DMS 273 treated with DMSO at 0.1 percent for 48 hours (cell line): ENCODE data around the gene SPATA16.
"Not testable (repeated sequence)": the region's sequence is repeated elsewhere in the genome, so short reads cannot be mapped to it uniquely, and the experiment has no call there.

ENCODE experiments used
- DNase-seq: peaks from one replicate; lab custom pipeline; 2025; lab: John Stamatoyannopoulos, UW

Gene SPATA16

DNA sequence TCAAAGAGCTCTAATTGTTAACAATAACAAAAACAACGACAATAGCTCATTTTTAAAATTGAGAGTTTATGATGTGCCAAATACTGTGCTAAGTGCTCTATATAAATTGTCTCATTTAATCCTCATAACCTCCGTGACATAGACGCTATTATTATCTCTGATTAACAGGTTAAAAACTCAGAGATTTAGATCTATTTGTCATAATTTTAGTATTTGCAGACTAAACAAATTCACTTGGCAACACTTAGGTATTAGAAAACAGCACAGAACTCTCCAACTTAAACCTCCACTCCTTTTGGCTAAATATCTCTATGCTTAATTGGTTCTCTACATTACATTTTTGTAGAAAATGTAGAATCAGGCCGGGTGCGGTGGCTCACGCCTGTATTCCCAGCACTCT, 136.4 kb downstream of the SPATA16 start:
- no peak for DNase-seq

DNA sequence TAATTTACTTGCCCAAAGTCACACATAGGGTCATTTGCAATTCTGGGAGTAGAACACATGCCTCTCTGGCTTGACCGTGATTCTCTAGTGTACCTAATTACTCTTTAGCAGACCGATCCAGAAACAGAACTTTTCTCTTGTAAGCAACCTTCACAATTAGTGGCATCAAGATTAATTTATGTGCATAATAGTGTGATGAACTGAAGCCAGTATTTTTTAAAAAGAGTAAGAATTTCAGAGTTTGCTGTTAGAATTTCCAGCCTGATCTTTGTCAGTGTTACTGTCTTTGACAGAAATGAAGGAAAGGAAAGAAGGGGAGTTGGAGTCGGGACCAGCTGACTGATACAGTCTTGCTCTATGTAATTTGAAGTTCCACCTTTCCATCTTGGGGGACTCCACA, 137.1 kb downstream of the SPATA16 start:
- no peak for DNase-seq

DNA sequence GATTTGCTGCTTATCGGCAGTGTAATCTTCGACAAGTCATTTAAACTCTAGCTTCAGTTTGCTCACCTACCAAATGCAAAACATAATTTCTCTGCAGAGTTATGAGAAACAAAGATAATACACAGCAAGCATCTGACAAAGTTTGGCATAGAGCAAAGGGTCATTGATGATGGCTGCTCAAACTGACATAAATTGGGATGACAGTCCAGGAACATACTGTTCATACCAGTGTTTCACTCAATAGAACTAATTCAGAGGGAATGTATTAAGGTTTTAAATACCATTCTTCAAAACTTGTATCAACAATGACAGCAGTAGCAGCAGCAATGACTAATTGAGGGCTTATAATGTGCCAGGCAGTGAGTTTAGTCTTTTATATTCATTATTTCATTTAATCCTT, 137.6 kb downstream of the SPATA16 start:
- no peak for DNase-seq

DNA sequence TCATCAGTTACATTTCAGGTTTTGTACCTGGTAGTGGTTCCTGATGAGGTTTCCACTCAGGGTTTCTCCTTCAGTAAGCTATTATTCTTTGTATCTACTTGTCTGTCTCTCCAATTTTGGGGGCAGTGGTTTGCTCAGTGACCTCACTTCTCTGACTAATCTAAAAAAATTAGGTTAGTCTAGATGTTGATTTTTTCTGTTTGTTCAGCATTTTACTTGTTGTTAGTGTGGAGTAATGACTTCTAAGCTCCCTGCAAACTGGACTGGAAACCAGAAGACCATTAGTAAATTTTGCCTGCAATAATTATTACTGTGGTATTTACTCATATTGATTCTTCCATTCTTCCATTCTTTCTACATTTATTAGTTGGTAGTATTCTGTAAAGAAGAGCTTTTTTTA, 139.4 kb downstream of the SPATA16 start:
- DNase-seq = no peak

DNA sequence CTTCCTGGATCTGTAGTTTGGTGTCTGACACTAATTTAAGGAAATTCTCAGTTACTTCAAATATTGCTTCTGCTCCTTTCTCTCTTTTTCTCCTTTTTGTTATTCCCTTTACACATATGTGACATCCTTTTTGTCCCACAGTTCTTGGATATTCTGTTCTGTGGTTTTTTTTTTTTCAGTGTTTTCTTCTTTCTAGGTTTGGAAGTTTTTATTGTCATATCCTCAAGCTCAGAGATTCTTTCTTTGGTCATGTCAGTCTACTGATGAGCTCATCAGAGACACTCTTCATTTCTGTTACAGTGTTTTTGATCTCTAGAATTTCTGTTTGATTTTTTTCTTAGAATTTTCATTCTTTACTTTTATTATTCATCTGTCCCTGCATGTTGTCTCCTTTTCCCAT, 140.5 kb downstream of the SPATA16 start:
- no peak for DNase-seq

DNA sequence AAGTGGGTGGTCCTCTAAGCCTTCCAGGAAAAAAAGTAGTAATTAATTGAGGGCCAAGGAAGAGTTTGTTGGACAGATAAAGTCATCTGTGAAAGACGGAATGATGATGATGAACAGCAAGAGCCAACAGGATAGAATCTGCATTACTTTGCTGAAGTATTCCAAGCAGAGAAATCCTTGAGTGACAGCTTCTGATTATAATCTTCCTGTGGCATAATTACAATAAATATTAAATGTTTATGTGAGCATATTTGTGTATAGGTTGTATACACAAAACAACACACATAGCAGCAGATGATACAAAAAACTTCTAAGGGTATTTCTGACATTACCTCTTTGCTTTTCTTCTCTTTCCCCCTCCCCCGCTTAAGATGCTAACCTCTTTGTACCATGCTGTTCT, 147.6 kb downstream of the SPATA16 start:
- DNase-seq = no peak

DNA sequence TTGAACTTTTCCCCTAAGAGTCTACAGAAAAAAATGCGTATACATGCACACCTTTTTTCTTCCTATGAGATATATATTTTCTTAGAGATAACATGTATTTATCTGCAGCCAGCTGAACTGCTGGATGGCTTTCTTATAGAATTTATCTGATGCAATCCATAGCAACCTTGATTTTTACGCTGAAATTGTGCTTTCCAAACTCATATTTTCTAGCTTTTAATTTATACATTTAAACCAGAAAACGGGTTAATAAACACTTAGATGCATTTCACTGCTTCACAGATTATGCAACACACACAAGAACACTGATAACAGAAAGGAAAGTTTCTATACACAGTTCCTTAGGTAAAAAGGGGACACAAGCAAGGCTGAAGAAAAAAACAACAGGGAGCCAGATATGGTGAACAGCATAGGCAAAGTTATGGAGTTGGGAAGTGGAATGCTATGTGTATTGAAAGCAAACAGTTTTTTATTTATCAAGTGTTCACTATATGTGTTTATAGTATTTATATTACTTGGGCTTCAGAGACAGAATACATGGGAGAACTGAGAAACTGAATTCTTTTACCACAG, 149.5 kb downstream of the SPATA16 start:
- no peak for DNase-seq

DNA sequence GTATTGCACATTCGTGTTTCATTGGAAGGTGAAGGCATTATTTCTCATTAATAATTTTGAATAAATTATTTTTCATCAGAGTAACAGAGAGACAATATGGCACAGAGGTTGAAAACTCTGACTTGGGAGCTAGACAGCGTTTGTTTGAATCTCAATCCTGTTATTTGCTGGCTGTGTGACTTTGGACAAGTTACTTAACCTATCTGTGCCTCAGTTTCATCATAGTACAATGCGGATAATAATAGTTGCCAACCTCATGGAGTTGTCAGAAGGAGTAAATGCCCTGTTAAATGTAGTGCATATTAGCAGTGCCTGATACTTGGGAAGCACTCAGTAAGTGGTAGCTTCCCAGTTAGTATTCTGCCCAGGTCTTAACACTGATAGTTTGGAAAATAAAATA, 151.7 kb downstream of the SPATA16 start:
- DNase-seq = no peak

DNA sequence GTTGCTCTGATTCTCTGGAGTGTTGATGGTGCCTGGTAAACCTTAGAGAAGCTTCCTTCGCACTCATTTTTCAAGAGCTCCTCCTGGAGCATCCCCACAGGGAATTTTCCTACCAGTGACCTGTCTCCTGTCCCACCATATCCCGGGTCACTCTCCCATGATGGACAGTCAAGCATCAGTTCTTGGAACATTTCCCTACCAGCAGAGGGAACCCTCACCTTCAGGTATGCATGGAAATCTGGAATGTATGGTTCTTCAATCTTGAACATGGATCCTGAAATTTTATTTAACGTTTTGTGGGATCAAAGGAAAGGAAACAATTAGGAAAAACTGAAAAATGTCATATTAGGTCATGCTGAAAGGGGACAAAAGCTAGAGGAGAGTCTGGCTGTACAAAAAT, 153.8 kb downstream of the SPATA16 start:
- DNase-seq = no peak

DNA sequence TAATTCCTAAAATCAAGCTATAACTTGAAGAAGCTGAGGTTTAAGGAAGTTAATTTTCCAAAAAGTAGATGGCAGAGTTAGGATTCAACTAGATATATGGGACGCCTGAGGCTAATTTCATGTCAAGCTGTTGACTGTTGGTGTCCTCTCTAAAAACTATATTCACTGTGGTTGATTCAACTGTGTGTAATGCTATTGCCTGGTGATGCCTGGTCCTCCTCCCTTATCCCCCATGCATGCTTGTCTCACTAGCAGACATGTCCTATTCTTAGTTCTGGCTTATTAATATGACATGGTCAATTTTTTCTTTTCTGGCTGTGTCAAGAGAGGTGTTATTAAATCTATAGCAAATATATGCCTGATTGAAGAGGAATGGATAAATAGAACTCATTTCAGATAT, 156.1 kb downstream of the SPATA16 start:
- DNase-seq = no peak

DNA sequence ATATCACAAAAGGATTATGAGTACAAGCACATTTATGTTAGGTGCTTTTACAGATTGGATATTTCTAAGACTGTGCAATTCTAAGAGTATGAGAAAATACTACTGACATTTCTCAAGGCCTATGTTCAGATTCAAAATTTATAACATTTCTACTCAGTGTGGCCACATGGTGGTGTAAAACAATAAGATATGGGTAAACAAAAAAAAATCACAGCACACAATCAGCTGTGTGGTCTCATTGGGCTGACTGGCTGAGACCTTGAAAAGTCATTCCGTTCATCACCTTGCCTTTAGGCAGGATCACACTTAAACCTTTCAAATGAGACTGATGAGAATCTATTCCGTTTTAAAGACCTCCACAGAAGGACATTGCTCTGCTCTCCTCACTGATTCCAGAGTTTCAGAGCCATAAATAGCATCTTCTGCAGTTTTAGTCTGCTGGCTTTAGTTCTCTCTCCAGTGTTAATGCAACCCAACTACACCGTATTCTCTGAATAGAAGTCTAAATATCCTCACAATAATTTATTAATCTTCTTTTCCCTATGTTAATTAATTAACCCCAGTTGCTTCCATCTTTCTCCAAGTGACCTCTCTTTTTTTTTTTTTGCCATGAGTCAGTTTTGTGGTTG, 158.2 kb downstream of the SPATA16 start:
- DNase-seq = no peak

DNA sequence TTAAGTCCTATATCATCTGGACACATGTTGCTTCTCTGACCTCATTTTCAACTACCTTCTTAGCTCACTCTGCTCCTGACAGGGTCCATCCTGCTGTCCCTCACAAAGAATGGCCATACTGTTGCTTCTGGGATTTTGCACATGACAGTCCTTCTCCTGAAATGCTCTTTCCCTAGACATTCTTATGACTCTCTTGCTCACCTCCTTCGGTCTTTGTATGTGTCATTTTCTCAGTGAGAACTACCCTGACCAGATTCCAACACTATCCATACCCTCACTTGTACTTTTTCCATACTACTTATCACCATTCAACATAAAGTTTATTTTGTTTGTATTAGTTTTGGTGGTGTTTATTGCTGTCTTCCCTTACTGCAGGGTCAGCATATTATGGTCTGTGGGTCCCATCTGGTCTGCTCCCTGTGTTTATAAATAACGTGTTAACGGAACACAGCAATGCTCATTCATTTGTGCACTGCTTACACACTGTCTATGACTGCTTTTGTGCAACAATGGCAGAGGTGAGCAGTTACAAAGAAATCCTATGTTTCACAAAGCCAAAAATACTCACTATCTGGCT, 159.5 kb downstream of the SPATA16 start:
- DNase-seq = no peak

DNA sequence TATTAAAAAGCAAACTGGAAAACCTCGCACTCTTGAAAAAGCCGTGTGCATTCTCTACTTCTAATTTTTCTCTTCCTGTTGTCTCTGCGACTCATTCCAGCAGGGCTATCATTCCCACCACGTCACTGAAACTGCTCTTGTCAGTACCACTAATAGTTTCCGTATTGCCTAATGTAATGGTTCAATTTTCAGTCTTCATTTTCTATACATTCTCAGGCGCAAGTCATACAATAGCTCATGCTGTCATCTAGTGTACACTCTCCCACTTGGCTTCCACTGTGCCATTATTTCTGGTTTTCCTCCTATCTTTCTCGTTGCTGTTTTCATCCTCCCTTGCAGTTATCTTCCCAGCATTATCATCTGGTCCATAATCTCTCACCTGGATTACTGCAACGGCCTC, 160.2 kb downstream of the SPATA16 start:
- DNase-seq = no peak

DNA sequence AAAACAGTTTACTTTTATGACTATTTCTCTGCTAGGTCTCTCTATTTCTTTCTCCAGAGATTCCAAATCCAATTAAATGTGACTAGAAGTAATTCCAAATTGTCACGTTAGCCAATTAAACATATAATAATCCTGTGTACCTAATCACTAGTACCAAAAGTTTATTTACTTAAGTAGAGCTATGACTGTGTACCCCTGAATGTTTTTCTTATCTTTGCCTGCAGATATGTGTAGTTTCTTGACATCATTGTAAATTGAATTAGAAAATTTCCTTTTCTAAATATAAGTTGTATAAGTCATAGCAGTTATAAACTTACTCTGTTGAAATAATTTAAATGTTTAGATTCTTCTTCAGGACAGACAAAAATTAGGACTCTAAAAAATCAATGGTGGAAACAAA, 163.3 kb downstream of the SPATA16 start:
- DNase-seq = no peak

DNA sequence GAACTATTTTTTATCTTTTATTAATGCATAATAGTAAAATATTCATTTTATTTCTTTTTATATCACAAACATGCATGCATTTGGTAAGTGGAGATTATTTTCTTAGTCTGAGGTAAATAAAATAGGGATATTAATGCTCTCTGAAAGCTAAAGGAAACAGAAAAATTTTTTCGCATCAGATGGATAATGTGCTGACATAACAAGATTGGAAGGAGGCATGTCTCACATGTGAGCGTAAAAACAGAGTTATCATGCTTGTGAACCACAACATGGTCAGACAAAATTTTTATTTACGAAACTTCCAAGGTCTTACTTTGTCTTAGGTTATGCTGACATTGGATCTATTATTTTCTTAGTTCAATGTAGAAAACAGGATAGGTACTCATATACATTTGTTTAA, 166.1 kb downstream of the SPATA16 start:
- DNase-seq = no peak

DNA sequence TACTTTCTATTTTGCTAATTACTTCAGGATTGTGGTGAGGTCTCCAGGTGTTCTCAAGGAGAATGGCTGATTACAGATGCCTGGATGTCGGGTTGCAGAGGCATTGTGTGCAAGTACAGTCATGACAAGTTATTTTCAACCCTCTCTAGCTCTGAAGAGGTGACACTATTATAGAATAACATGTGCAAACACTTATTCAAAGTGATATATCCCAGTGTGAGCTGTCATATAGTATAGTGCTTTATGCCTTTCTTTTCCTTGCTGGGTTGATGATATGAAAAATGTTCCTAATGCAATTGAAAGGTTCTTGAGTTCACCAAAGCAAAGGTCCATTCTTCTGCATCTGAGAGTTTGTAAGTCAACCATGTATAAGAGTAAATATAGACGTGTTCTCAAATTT, 167.2 kb downstream of the SPATA16 start:
- DNase-seq = no peak

DNA sequence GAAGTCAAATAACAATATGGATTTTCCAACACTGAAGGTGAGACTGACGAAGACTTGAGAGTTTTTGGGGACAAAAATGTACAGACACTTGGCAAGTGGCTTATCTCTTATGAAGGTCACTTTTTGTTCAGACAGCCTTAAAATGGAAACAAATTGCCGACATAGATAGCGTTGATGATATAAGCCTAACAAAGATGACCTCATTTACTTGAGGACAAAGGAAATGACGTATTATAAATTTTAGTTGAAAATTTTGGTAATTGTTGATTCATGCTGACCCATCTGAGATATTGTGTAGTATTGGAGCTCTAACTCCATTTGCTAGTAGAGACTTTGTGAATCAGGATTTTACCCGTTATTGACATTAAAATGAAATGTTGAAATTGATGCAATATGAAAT, 168.3 kb downstream of the SPATA16 start:
- no peak for DNase-seq

DNA sequence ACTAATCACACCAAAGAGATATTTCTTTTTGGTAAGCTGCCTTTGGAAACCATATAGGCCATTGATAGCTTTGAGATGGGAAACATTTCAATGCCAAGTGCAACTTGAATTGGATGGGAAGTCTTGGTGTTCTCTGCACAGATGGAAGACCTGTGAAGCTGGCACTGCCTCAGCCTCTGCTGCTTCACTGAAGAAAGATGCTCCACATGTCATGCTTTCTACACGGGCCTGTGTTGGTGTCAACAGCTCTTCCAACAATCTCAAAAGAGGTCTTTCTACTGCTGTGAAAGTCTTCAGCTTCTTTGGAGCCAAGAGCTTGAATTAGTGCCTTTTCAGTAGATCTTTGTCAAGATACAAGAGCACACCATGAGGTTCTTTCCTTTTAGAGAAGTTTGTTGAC, 169.0 kb downstream of the SPATA16 start:
- no peak for DNase-seq

DNA sequence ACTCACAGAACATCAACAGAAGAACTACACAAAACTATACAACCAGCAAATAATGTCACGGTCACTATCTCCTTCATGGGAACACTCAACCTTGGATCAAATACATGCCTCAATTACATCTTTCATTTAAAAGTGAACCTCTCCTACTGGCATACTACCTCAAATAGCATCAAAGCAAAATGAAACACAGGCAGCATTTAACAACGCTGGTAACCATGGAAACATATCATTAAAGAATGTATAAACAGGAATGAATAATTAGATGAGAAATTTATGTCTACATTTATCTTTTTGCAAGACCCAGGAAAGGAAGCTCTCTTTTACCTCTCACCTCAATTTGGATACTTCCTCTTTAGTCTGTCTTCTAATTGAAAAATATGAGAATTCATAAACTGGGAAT, 172.4 kb downstream of the SPATA16 start:
- DNase-seq = no peak

DNA sequence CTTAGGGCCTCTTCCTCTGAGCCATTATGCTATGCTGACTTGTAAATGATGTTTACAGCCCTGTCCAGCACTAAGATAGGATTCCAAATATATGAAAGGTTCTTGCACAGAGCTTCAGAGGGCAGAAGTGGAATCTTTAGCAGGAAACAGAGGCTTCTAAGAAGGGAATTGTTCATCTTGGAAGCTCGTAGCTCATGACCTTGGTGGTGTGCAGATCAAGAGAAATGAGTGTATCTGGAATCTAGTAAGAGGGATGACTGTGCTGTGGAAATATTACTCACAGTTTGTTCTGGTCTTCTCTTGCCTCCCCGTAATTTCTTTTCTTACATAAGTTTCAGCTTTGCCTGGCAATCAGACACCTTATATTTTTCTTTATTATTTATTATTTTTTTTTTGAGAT, 175.8 kb downstream of the SPATA16 start:
- no peak for DNase-seq

DNA sequence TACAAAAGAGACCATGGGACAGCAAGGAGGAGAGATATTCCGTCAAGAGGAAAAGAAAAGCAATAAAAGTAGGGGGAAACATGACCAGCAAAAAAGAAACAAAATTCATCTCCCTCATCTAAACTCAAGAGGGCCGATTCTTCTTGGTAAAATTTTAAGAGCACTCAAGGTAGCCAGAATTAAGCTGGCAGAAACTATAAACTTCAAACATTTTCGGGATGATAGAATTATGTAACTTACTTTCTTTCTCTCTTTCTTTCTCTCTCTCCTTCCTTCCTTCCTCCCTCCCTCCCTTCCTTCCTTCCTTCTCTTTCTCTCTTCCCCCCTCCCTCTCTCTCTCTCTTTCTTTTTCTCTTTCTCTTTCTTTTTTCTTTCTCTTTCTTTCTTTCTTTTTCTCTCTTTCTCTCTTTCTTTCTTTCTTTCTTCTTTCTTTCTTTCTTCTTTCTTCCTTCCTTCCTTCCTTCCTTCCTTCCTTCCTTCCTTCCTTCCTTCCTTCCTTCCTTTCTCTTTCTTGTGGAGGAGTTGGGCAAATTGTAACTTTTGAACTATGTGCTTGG, 180.3 kb downstream of the SPATA16 start:
- not testable (repeated sequence) for DNase-seq

DNA sequence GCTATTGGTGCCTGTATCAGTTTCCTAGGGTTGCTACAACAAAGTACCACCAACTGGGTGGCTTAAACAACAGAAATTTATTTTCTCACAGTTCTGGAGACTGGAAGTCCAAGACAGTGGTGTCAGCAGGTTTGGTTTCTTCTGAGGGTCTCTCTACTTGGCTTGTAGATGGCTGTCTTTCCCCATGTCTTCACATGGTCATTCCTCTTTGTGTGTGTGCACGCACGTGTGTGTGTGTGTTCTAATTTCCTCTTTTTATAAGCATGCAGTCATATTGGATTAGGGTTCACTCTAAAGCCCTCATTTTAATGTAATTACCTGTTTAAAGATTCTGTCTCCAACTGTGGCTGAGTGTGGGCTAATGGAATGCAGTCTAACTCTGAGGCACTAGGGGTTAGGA, 182.5 kb downstream of the SPATA16 start:
- DNase-seq = no peak

DNA sequence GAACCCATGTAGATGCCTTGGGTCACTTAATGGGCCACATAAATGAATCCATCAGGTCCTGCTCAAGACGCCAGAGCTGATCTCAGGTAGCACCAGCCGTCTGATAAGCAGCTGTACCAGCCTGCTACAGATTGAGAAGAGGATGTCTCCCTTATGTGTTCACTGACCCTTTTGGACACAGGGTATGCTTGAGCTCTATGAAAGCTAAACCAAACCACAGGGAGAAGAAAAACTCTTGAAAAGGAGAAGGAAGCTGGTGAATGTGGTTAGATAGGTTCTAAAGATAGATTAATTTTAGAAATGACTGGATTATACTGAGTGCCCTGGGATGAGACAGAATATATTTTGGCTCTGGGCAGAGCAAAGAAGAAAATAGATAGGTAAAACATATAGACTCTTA, 187.5 kb downstream of the SPATA16 start:
- no peak for DNase-seq

DNA sequence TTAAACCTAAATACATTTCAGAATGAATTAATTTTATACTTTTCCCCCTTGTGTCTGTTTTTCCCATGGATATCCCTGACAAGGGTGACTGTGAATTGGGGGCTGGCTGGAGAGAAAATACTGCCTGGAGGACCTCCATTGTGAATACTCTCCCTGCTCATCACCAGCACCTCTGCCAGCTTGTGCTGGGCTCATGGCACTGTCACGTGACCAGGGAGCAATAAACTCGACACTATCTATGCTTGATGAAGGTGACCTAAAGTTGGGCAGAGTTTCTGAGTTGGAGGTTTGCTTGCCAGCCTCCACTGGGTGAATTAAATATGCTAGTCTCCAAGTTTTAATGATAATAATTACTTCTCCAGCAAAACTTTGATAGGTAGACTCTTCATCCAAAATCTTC, 189.5 kb downstream of the SPATA16 start:
- DNase-seq = no peak
